NK-92 (cell line): ENCODE results near the gene IGSF11.
"Not testable (repeated sequence)": the region's sequence is repeated elsewhere in the genome, so short reads cannot be mapped to it uniquely, and the experiment has no call there.

ENCODE experiments used
- DNase-seq: peaks from one replicate; lab custom pipeline; 2025; ENCODE audit not compliant: unreplicated experiment; lab: John Stamatoyannopoulos, UW

IGSF11 gene, protein sequence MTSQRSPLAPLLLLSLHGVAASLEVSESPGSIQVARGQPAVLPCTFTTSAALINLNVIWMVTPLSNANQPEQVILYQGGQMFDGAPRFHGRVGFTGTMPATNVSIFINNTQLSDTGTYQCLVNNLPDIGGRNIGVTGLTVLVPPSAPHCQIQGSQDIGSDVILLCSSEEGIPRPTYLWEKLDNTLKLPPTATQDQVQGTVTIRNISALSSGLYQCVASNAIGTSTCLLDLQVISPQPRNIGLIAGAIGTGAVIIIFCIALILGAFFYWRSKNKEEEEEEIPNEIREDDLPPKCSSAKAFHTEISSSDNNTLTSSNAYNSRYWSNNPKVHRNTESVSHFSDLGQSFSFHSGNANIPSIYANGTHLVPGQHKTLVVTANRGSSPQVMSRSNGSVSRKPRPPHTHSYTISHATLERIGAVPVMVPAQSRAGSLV

DNA sequence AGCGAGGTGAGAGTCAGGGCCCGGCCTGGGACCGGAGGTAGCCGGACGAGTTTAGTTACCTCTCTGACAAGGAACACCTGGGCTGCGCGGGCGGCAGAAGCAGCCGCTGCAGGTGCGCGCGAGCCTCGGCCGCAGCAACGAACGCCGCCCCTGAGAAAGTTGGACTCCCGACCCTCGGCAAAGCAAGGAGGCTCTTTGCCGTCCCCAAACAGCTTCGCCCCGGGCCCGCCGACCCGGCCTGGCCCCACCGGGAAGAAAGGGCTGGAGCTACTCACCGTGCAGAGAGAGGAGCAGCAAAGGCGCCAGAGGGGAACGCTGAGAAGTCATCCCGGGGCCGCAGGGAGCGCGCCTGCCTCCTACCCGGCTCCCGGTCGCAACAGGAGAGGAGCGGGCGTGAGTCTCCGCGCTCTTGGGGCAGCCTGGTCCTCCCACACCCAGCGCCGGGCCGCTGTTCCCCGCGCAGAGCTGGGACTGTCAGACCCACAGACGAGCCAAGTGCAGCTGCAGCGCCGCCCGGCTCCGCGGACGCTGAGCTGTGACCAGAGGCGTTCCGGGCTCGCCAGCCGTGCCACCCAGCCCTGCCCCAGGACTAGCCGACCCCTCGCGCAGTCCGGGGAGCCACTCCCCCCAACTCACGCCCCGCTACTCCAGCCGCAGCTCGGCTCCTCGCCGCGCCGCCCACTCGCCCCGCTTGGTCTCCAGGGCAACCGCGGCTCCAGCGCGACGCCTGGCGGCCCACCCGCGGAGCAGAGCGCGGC is at the start of gene IGSF11:
Gene IGSF11, minus strand, starts transcription at position 591 of the 758 bp plus-strand sequence. Its CDS starts 264 bp downstream, at position 327.
- no peak for DNase-seq

DNA sequence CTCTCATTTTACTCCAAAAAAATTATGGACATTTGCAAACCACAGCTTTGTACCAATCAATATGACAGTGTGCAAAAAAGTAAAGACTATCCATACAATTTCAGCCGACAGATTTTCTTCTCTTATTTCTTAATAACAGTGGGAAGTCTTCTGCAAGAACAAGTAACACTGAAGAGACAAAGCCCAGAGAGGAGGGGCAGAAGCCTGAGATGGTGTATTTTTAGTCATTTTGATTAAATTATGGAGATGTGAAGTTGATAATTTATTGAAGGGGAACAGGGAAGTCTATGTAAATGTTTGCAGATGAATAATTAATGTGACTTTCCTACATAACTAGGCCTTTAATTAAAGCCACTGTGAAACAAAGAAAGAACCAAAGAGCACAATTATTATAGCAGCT is 45.7 kb upstream of the IGSF11 start:
- DNase-seq = no peak

DNA sequence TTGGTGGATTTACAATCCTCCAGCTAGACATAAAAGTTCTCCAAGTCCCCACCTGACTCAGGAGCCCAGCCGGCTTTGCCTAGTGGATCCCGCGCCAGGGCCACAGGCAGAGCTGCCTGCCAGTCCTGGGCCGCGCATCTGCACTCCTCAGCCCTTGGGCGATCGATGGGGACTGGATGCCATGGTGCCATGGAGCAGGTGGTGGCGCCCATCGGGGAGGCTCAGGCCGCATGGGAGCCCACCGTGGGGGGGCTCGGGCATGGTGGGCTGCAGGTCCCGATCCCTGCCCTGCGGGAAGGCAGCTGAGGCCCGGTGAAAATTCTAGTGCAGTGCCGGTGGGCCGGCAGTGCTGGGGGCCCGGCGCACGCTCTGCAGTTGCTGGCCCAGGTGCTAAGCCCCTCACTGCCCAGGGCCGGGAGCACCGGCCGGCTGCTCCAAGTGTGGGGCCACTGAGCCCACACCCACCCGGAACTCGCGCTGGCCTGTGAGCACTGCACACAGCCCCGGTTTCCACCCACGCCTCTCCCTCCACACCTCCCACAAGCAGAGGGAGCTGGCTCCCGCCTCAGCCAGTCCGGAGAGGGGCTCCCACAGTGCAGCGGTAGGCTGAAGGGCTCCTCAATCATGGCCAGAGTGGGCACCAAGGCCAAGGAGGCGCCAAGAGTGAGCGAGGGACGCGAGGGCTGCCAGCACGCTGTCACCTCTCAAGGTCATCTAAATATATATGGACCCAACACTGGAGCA is 38.8 kb upstream of the IGSF11 start:
- no peak for DNase-seq

DNA sequence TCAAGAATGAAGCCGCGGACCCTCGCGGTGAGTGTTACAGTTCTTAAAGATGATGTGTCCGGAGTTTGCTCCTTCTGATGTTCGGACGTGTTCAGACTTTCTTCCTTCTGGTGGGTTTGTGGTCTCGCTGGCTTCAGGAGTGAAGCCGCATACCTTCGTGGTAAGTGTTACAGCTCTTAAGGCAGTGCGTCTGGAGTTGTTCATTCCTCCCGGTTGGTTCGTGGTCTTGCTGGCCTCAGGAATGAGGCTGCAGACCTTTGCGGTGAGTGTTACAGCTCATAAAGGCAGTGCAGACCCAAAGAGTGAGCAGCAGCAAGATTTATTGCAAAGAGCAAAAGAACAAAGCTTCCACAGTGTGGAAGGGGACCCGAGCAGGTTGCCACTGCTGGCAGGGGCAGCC is 37.8 kb upstream of the IGSF11 start:
- not testable (repeated sequence) for DNase-seq

DNA sequence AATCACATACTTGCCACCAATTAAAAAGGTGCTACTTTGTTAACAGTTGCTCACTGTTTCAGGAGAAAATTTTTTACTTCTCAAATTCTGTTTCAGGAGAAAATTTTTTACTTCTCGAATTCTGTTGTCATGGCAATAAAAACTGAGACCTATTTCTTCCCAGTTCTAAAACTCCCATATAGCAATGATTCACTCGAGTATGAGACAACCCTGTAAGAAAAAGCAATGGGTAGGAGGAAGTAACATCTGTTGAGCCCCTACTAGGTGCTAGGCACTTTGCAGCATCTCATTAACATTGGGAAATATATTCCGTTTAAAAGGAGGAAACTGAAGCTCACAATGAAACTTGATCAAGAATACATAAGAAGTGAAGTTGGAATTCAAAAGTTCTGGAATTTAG is 35.1 kb upstream of the IGSF11 start:
- DNase-seq = no peak

DNA sequence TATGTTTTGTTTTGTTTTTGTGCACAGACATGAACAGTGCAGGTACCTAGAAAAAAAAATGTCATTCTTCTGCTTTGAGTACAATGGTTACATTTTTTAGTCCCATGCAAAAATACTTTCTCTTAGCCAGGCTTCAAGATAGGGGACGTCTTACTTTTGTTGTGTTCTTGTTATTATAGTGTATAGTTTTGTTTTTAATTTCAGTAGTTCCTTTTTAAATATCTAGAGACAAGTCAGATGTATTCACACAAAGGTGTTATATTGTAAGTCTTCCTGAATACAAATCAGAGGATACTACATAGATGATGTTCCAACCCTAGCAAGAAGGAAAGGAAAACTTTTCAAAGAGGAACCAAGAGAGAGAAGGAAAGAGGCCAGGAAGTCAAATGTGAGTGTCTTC is 28.8 kb upstream of the IGSF11 start:
- DNase-seq = no peak

DNA sequence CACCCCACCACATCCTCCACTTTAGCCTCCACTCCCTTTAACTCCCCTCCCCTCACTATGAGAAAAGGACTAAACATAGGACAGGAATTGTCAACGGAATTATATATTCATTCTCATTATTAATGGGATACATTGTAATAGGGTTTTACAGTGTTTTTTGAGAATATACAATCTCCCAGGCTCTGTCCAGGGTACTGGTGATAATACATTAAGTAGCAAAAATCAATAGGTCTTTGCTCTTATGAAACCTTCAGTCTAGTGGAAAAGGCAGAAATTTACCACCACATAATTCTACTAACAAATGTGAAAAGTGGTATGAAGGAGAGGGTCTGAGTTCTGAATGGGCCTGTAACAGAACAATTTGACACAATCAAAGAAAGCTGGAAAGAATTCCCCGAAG is 28.2 kb upstream of the IGSF11 start:
- no peak for DNase-seq

DNA sequence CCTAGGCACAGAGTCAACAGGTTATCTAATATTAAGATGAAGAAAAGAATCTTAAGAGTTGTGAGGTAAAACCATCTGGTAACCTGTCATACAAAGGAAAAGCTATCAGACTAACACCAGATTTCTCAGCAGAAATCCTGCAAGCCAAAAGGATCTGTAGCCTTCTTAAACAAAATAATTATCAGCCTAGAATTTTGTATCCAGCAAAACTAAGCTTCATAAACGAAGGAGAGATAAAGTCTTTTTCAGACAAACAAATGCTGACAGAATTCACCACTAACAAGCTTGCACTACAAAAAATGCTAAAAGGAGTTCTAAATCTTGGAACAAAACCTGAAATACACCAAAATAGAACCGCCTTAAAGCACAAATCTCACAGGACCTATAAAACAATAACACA is 9.9 kb upstream of the IGSF11 start:
- DNase-seq = no peak

DNA sequence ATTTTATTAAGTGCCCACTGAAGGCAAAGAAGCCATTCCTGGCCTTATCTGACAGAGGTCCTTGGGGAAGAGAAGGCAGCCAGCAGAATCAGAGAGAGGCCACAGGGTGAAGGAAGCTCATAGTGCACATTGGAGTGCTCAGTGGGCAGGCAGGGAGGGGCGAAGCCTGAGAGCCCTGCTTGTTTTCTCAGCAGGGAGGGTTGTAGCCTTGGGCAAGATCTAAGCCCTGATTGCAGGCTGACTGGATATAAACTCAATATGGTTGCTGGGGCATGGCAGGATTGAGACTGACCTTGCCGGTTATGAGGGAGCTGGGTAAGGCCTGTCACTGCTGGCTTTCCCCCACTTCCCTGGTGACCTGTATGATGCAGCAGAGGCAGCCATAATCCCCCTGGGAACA is 7.5 kb upstream of the IGSF11 start:
- no peak for DNase-seq

DNA sequence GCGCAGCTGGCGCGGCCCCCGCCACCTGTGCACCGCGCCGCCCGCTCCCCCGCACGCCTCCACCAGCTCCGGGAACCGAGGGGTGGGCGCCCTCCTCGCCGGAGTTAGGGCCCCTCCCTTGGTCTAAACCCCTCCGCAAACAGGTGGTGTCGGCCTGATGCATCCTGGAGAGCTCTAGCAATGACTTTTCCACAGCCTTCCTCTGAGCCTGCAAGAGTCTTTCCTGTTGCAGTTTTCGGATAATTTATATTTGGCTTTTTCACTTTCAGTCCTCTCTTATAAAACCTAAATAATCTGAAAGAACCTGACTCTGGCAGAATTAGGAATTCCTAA is 334 bp upstream of the IGSF11 start:
- DNase-seq = no peak

DNA sequence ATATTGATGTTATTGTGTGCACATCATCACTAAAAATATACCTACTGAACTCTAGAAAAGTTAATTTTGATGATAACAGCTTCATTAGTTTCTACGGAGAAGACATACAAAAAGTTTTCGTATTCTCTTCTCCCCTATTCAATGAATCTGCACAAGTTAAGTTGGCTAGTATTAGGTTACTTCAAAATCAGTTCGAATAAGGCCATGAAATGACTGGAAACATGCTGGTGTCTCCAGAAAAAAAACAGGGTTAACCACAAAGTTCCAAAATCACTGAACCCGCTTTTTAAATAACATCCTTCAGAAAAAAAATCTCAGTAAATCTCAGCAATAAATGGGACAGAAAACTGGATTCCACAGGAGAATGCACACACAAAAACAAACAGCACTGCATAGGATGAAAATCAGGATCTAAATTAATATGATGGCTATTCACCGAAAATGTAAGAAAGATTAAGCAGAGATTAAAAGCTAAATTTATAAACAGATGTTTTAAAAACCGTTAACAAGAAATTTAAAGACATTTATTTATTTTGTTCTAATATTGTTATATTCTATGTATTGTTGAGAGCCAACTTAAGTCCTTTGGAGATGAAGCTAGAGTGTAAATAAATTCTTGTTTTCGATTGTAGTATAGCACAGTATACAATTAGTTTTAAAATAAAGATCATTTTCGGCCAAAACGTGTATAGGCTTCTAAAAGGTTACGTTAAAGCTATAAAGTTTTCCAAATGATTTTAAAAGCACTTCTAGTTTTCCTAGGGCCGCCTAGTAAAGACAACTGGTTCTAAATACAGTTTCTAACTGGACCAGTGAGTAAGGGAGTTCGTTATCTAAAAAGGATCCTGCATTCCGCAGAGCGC is 1.0 kb downstream of the IGSF11 start:
- no peak for DNase-seq

DNA sequence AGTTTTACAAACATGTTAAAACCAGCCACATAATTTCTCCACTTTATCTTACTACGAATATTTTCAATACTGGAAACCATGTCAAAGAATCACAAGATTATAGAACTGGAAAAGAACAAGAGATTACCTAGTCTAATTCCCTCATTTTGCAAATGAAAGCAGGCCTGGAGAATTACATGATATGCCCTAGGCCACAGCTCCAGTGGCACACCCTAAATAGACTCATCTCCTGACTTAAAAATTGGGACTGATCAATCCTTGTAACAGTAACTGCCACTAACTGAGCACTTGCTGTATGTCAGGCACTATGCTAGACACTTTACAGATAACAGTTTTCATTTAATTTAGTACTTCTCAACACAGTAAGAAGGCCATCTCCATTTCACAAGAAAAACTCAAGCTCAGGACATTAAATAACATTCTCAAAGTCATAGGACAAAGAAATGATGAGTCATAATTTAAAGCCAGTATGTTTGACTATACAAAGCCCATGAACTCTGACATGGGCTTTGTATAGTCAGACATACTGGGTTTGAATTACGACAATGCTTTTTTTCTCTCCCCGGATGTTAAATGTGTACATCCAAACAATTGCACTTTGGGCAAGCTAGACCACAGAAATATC is 9.4 kb downstream of the IGSF11 start:
- DNase-seq = no peak

DNA sequence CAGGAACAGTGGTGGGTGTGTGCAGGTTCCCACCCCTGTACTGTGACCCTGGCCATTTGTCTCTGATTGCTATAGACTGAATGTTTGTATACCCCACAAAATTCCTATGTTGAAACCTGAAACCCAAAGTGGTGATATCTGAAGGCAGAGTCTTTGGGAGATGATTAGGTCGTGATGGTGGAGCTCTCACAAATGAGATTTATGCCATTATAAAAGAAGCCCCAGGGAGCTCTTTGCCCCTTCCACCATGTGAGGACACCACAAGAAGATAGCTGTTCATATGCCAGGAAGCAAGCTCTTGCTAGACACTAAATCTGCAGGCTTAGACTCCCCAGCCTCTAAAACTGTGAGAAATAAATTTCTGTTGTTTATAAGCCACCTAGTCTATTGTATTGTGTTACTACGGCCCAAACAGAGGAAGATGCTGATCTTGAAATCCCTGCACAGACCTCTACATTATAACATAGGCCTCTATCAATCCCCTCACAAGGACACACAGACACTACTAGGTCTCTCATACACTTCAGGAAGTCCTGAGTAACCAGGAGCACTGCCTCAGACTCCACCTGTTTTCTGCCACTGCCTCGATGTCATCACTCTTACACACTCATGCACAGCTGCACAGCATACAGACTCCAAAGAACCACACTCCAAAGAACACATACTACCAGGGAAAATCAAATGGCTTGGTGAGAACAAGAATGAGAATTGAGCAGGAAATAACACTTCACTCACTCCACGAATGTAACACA is 14.7 kb downstream of the IGSF11 start:
- DNase-seq = no peak

DNA sequence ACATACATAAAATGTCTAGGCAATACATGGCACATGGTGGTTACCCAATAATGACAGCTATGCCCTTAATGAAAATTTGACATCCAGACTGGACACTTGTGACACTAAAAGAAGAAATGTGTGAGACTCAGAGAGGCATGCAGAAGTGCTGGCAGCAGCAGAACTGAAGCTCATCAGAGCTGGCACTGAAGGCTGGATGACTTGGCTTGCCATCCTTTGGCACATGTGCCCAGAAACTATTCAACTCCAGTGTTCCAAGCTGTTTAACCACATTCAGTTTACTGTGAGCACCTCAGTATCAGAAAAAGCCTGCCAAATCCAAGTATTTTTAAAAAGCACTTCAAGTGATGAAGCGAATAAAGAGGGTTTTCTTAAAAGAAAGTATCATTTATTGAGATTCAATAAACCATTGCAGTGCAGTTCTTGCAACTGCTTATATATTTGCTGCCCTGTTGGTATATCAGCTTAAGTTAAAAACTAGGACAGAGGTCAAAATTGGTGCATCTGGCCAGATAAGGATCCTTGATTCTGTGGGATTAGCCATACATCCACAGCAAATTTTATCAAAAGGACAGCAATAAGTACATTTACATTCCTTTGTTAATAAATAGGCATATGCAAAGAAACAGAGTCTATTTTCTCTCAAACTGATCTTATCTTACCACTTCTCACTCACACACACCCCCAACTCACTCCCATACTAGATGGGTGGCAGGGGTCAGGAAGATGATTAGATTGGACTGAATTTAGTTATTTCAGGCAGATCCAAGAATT is 15.8 kb downstream of the IGSF11 start:
- no peak for DNase-seq

DNA sequence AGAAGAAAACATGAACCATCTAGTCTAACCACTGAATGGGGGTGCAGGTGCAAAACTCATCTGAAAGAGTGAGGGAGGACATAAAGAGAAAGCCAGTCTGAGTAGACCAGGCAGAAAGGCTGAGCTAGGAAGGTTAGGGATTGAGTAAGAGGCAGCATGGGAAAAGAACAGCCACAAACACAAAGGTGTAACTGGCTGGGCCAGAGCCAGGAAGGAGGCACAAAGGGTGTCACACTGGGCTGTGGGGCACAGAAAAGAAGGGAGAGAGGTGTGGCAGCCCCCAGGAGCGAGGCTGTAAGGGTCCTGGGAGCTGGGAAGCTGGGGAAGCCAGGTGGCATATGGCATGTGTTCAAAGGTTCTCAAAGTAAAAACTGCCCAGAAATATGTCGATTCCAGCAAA is 18.7 kb downstream of the IGSF11 start:
- DNase-seq = no peak

DNA sequence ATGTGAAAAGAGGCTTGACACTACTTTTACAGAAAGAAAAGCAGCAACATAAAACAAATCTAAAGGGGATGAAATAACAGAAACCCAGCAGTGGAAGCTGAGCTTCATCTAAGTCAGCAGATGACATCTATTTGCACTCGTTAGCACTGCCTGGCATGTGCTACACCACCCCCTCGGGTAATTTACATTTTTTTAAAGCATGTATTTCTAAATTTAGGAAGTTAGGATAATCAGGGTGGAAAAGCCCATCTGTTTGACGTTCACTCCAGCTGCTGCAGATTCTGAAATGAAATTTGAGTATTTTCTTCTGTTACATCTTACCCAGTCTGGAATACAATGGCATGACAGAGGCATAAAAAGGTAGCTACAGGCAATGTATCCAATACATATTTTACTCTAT is 20.7 kb downstream of the IGSF11 start:
- no peak for DNase-seq

DNA sequence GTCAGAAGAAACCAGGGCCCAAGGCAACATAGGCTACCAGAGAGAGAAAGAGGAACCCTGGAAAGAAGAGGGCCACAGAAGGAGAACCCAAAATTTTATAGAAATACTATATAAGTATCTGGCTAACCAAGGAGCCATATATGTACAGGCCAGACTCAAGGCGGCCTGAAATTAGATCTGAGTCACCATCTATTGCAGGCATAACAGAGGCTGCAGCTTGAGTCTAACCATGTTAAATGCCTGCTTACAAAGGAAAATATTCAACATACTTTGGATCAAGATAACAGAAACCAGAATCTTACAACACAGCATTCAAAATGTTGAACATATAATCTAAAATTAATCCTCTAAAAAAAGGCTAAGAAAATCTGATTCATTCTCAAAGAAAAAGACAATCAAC is 23.1 kb downstream of the IGSF11 start:
- DNase-seq = no peak

DNA sequence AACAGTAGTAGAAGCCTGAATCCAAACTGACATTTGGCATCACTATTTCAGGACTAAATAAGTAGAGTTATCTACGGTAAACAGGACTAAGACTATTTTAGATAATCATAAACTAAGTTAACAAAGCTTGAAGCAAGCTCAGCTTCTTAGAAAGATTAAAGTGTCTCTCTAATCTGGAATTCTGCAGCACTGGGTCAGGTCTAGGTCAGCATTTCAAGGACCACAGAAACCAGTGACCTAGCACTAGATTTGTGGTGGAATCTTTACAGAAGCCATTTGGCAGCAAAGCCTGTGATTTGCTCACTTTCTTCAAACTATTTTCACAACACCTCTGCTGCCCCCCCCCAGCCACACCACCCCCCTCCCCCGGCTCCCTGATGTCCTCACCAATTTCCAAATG is 37.5 kb downstream of the IGSF11 start:
- DNase-seq = no peak

DNA sequence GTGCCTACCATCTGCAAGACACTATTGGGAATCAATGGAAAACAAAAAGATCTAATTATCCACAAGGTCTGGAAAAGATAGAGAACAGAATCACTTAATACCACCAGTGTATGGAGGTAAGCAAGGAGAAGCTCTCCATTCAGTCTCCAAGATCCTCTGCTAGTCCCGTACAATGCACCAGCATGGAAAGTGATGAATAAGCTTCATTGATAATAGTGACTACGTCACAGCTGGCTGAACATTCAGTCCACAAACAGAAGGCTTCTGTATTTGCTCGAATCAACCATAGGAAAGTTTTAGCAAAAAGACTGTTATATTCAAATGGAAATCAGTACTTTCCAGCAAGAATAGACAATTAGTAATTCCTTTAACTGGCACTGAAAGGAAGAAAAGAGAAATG is 42.9 kb downstream of the IGSF11 start:
- DNase-seq = no peak
